ENCODE measurements around the gene CALU. TPM values are rescaled to one million over a fixed set of nuclear protein-coding genes. Genes with fewer than 3 reads are reported as not detected.

Gene CALU
- total RNA-seq, 2 experiments from 2014 or later = 28.2 to 39.0 TPM

Other genes with a start within 250 kb of the CALU start
- gene GARIN1A, start 67.1 kb upstream of the CALU start, total RNA-seq = 1 to 10 TPM in 1 of 2 experiments, under 1 TPM in 1; 0.47 to 1.0 TPM
- not detected for gene OPN1SW, start 36.4 kb downstream of the CALU start, total RNA-seq
- 1 to 10 TPM; 4.4 to 5.8 TPM for gene CCDC136, start 52.6 kb downstream of the CALU start, total RNA-seq
- gene FLNC, start 91.0 kb downstream of the CALU start, total RNA-seq = not detected
- gene ATP6V1F, start 123.5 kb downstream of the CALU start, total RNA-seq = 100 to 1,000 TPM; 127 to 158 TPM
- gene KCP, start 171.3 kb downstream of the CALU start, total RNA-seq = under 1 TPM; 0.20 to 0.52 TPM
- 10 to 100 TPM; 16.5 to 17.7 TPM for gene IRF5, start 198.6 kb downstream of the CALU start, total RNA-seq

Measured in activated CD8-positive, alpha-beta memory T cell treated with anti-CD3 and anti-CD28 coated beads, Interleukin-2, amount 10 ng/mL, durations not matched to agents 7 days and 5 days (primary cell).